K562 (cell line): ENCODE measurements around the gene SMARCB1. TPM values are rescaled to one million over a fixed set of nuclear protein-coding genes. Genes with fewer than 3 reads are reported as not detected.
A peak's percentile ranks its signal among the peaks of the same experiment; 100 is the strongest.

Source experiments
- ATAC-seq: fragments of 200-7000 bp; cut with Tn5 transposase; 3 replicates; pipeline ENCODE4 v1.9.1; 2020; ENCODE audit warnings: moderate library complexity
- BruUV-seq: library from RNA; stranded (reverse); fragments of 400-500 nt; replicated peaks from 2 replicates; lab custom pipeline; 2021; lab: Mats Ljungman, UMichigan
- CTCF ChIA-PET: fragments of 300-600 bp; formaldehyde crosslinking; extraction: SDS; loops from one replicate; lab custom pipeline; 2021; ENCODE audit warnings: low intra/inter-chr PET ratio; lab: Yijun Ruan, JAX
- POLR2A ChIA-PET: fragments of 300-600, 350-650 bp; sonication (Branson Sonifier 250); formaldehyde crosslinking; extraction: SDS; loops from one replicate; lab custom pipeline; 2021; ENCODE audit warnings: antibody characterized with exemption, inconsistent platforms; lab: Yijun Ruan, JAX
- DNase-seq, 4 experiments: peaks; one replicate each; pipeline versions ENCODE4 v3.0.0 to v3.0.0-alpha.2; 2011 to 2018; ENCODE audit warnings: low spot score in 3 of 4, mixed read lengths in 3 of 4; ENCODE audit errors: extremely low read depth in 1 of 4
- FAIRE-seq: peaks from 2 replicates; lab custom pipeline; 2011; peaks lifted over from hg19 to GRCh38; lab: Jason Lieb, UNC
- H2AFZ ChIP-seq: 2 replicates; pipeline ENCODE4 v1.6.0; 2011; ENCODE audit warnings: low read depth, low read length, control low read depth, inconsistent platforms
- H3K27ac ChIP-seq: fragments of 200-600 bp; 3 replicates; pipeline ENCODE4 v1.8.0; 2011; ENCODE audit warnings: low read depth, mild to moderate bottlenecking, control low read depth, inconsistent platforms, low read length, moderate library complexity, mixed read lengths; ENCODE audit errors: extremely low read depth
- H3K27me3 ChIP-seq, 2 experiments: fragments of 300-600 bp in 1 of 2; 2 replicates in 1 of 2; 3 replicates in 1 of 2; pipeline versions ENCODE4 v1.6.0 to v1.8.0; 2011; ENCODE audit warnings: inconsistent platforms in 2 of 2, low read length in 2 of 2, mild to moderate bottlenecking in 1 of 2, mixed read lengths in 1 of 2, moderate library complexity in 1 of 2; ENCODE audit not compliant: control insufficient read depth in 2 of 2, insufficient read depth in 2 of 2
- H3K36me3 ChIP-seq: fragments of 300-600 bp; 3 replicates; pipeline ENCODE4 v1.8.0; 2011; ENCODE audit warnings: mild to moderate bottlenecking, low read length, inconsistent platforms; ENCODE audit not compliant: control insufficient read depth, insufficient read depth
- H3K4me1 ChIP-seq, 2 experiments: fragments of 200-600 bp in 1 of 2; replicated peaks in 1 of 2; 2 replicates in 1 of 2; 3 replicates in 1 of 2; pipeline versions ENCODE4 v1.5.1 to v1.8.0; 2011; ENCODE audit warnings: inconsistent platforms in 2 of 2, low read length in 2 of 2, mild to moderate bottlenecking in 1 of 2, mixed read lengths in 1 of 2, moderate library complexity in 1 of 2; ENCODE audit not compliant: control insufficient read depth in 2 of 2, insufficient read depth in 2 of 2
- H3K4me2 ChIP-seq: 2 replicates; pipeline ENCODE4 v1.6.1; 2011; ENCODE audit warnings: low read length, control low read depth, inconsistent platforms, mixed read lengths; ENCODE audit not compliant: insufficient read depth
- H3K4me3 ChIP-seq: fragments of 200-600 bp; sonication (generic), shearing (Covaris generic); 2 replicates; pipeline ENCODE4 v1.5.1; 2016; ENCODE audit warnings: control low read depth, inconsistent platforms
- H3K79me2 ChIP-seq: fragments of 200-600 bp; 3 replicates; pipeline ENCODE4 v1.8.0; 2011; ENCODE audit warnings: low read length, inconsistent platforms; ENCODE audit not compliant: control insufficient read depth, insufficient read depth
- H3K9ac ChIP-seq, 2 experiments: 2 replicates each; pipeline versions ENCODE4 v1.6.0 to v1.6.1; 2011; ENCODE audit warnings: low read depth in 2 of 2, low read length in 2 of 2, control low read depth in 1 of 2, inconsistent platforms in 1 of 2, mild to moderate bottlenecking in 1 of 2, mixed read lengths in 1 of 2; ENCODE audit not compliant: insufficient read depth in 1 of 2
- H3K9me1 ChIP-seq: one replicate; pipeline ENCODE4 v1.6.0; 2011; ENCODE audit warnings: inconsistent platforms, mild to moderate bottlenecking, low read length, moderate library complexity; ENCODE audit not compliant: control insufficient read depth, insufficient read depth
- H3K9me3 ChIP-seq: replicated peaks from 2 replicates; pipeline ENCODE4 v1.5.1; 2011; ENCODE audit warnings: low read depth, low read length, inconsistent platforms; ENCODE audit not compliant: control insufficient read depth, insufficient read depth
- H4K20me1 ChIP-seq: replicated peaks from 2 replicates; pipeline ENCODE4 v1.6.1; 2011; ENCODE audit warnings: low read length, inconsistent platforms, mixed read lengths; ENCODE audit not compliant: control insufficient read depth, insufficient read depth
- CXXC5 ChIP-seq: fragments of 250-450 bp; sonication (Bioruptor Pico); IDR thresholded peaks from 2 replicates; pipeline ENCODE4 v1.8.0; 2022; ENCODE audit warnings: inconsistent platforms, mild to moderate bottlenecking, moderate library complexity
- ETV1 ChIP-seq: fragments of 450-650 bp; conservative IDR thresholded peaks from 2 replicates; pipeline ENCODE4 v1.6.1; 2016; ENCODE audit warnings: missing genetic modification characterization, control low read depth, low read depth, missing compliant biosample characterization
- HNRNPL ChIP-seq: fragments of 200-400 bp; formaldehyde crosslinking; IDR thresholded peaks from 2 replicates; pipeline ENCODE4 v1.6.1; 2017; ENCODE audit warnings: low read depth, mild to moderate bottlenecking, low read length
- L3MBTL2 ChIP-seq: fragments of 450-650 bp; IDR thresholded peaks from 2 replicates; pipeline ENCODE4 v1.6.1; 2016; ENCODE audit warnings: mild to moderate bottlenecking, moderate library complexity
- NFIC ChIP-seq: fragments of 450-650 bp; IDR thresholded peaks from 2 replicates; pipeline ENCODE4 v1.6.1; 2017; ENCODE audit warnings: mild to moderate bottlenecking, inconsistent platforms
- NRF1 ChIP-seq, 2 experiments: fragments of 450-650 bp; IDR thresholded peaks in 1 of 2; conservative IDR thresholded peaks in 1 of 2; 2 replicates each; pipeline ENCODE4 v1.6.1; 2014; ENCODE audit warnings: mild to moderate bottlenecking in 2 of 2
- PCBP1 ChIP-seq: fragments of 200-400 bp; formaldehyde crosslinking; IDR thresholded peaks from 2 replicates; pipeline ENCODE4 v1.6.1; 2018; ENCODE audit warnings: mild to moderate bottlenecking, low read depth, low read length; ENCODE audit not compliant: poor library complexity, severe bottlenecking
- PML ChIP-seq: IDR thresholded peaks from 2 replicates; pipeline ENCODE4 v1.6.1; 2012; ENCODE audit warnings: low read length, inconsistent platforms
- POLR3A ChIP-seq: IDR thresholded peaks from 2 replicates; pipeline ENCODE4 v1.6.1; 2011; ENCODE audit warnings: borderline replicate concordance, mild to moderate bottlenecking, moderate library complexity; ENCODE audit not compliant: insufficient read length, insufficient read depth; ENCODE audit errors: extremely low read depth
- RBFOX2 ChIP-seq: fragments of 200-400 bp; formaldehyde crosslinking; IDR thresholded peaks from 2 replicates; pipeline ENCODE4 v1.6.1; 2017; ENCODE audit warnings: low read depth, mild to moderate bottlenecking, low read length, moderate library complexity
- YY1 ChIP-seq, 3 experiments: IDR thresholded peaks; 2 replicates each; pipeline ENCODE4 v1.6.1; 2011; ENCODE audit warnings: low read length in 2 of 3, mild to moderate bottlenecking in 2 of 3, moderate library complexity in 2 of 3, borderline replicate concordance in 1 of 3, control low read depth in 1 of 3, low read depth in 1 of 3; ENCODE audit not compliant: insufficient read depth in 3 of 3, insufficient replicate concordance in 2 of 3, control insufficient read depth in 1 of 3, insufficient read length in 1 of 3; ENCODE audit errors: extremely low read depth in 1 of 3
- ZBTB7A ChIP-seq: IDR thresholded peaks from 2 replicates; pipeline ENCODE4 v1.6.1; 2011; ENCODE audit warnings: low read depth, mild to moderate bottlenecking, low read length, moderate library complexity, borderline replicate concordance; ENCODE audit not compliant: control insufficient read depth
- WGBS: fragments of 100-300 bp; shearing (Covaris generic); methylation state at CpG from one replicate; pipeline ENCODE4 v1.1.6; 2016; ENCODE audit warnings: low coverage, mixed read lengths; ENCODE audit not compliant: insufficient coverage; ENCODE audit errors: missing lambda C conversion rate; 5-methylcytosine and 5-hydroxymethylcytosine counted together
- in situ Hi-C: fragments of 300-500 bp; cut with MboI; formaldehyde crosslinking; loops from 4 replicates; pipeline ENCODE4 v1.15.0; 2018; ENCODE audit warnings: inconsistent platforms, mixed read lengths
- intact Hi-C: fragments of 100-400 bp; cut with micrococcal nuclease; formaldehyde crosslinking; loops from 2 replicates; pipeline ENCODE4 v1.14.2; 2022
- polyA plus RNA-seq, 8 experiments: library from polyadenylated mRNA; depleted of rRNA in 4 of 8; stranded (reverse) in 5 of 8; unstranded in 3 of 8; fragments of >200 nt; fragmentation: Nextera tagmentation in 2 of 8; fragmentation: Illumina TruSeq in 1 of 8; extraction: Ambion mirVana in 2 of 8; extraction: Trizol in 1 of 8; gene quantifications; 2 replicates each; pipeline versions ENCODE4 v1.2.1 to v1.2.3, GENCODE V29; 2011 to 2014; ENCODE audit warnings: inconsistent platforms in 1 of 8, missing spikeins in 1 of 8
- total RNA-seq, 7 experiments: library from RNA; depleted of rRNA in 6 of 7; stranded (reverse); fragments of >200 nt in 6 of 7; fragmentation: Illumina TruSeq in 2 of 7; extraction: Trizol in 2 of 7; gene quantifications; 2 replicates each; pipeline versions ENCODE4 v1.2.1 to v1.2.3, GENCODE V29; 2011 to 2021; ENCODE audit warnings: low replicate concordance in 1 of 7
- TF ChIP-seq, protein P1 (sequence below): fragments of 450-650 bp; formaldehyde crosslinking; IDR thresholded peaks from 2 replicates; pipeline ENCODE4 v1.4.0; 2022; ENCODE audit warnings: missing genetic modification characterization
- TF ChIP-seq, protein P2 (sequence below): sonication (generic); formaldehyde crosslinking; IDR thresholded peaks from 2 replicates; pipeline ENCODE4 v1.9.0; 2022; ENCODE audit warnings: mild to moderate bottlenecking, missing genetic modification reagents

The SMARCB1 gene
- total and polyA plus RNA-seq, 9 of the 15 experiments (the other 6 are each of a cell fraction or from before 2014, with no cell fraction given), result 1.2 to 113 (median 65.4) TPM

DNA sequence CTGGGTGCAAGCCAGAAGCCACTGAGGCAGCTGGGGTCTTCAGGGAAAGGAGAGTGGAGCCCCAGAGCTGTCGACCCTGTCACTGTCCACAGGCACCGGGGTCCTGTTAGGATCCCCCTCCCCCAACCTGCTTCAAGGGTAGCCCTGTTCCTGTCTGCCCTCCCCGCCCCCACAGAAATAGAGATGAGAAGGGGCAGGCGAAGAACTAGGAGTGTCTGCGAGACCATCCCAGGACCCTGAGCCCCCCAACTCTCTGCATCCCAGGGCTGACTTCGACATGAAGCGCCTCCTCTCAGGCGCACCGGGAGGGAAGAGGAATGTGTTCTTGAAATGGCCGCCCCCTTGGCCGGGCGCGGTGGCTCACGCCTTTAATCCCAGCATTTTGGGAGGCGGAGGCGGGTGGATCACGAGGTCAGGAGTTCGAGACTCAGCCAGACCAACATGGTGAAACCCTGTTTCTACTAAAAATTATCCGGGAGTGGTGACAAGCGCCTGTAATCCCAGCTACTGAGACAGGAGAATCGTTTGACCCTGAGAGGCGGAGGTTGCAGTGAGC is 35.2 kb upstream of the SMARCB1 start:
- Histone ChIP-seq H3K27ac (peak overlapping the region; percentile 89), H2AFZ (peak overlapping the region; percentile 91), H3K4me1 (peaks cover 11 to 28% of the 10 kb centered on the region in 2 experiments), H3K36me3 (no peaks in the 10 kb centered on the region), H3K4me3 (peak overlapping the region; percentile 73), H3K4me2 (peak overlapping the region; percentile 89), H3K9me1 (peaks cover 3% of the 10 kb centered on the region), H3K9ac (peak overlapping the region; percentile 89 to 95), H3K27me3 (no peaks in the 10 kb centered on the region), H3K9me3 (no peaks in the 10 kb centered on the region), H3K79me2 (peaks cover 14% of the 10 kb centered on the region; the same call in 2 of the 3 replicates), H4K20me1 (no peaks in the 10 kb centered on the region)
- intact Hi-C loops (no loop called here), in situ Hi-C loops (no loop called here)
- ATAC-seq, result peak; percentile 54
- FAIRE-seq, result peak; percentile 64
- peak in 3 of 4 experiments; percentile 30 to 52 (median 49) for DNase-seq
- BruUV-seq, result no TSS peak
- ChIA-PET POLR2A (interaction anchor here (1.0 kb wide), 3 partner anchors 9 to 131 kb away, joined by 3 to 4 read pairs (median 3); no protein-coding TSS in a partner anchor), CTCF (no interaction called here)
- 12% methylated on average over 10 of the region's 22 CpGs for WGBS
- TF ChIP-seq PML (peak; percentile 8; the same call in 1 of the 2 replicates), CXXC5 (CRISPR knock-in tag) (no peak), NRF1 (conservative IDR thresholded peaks at IDR 0.05 in 1 of 2, IDR thresholded peaks at IDR 0.05 in 1 of 2) (0 out of 4 replicates have a peak, but pooled peaks of 1 of the 2 experiments have one; percentile 4), ETV1 (0 out of 2 replicates have a peak, but pooled peaks have one; percentile 29), POLR3A (peak; percentile 72), HNRNPL (0 out of 2 replicates have a peak, but pooled peaks have one; percentile 11), ZBTB7A (peak; percentile 64; the same call in 1 of the 2 replicates), L3MBTL2 (0 out of 2 replicates have a peak, but pooled peaks have one; percentile 8), PCBP1 (peak; percentile 4), RBFOX2 (peak; percentile 2; the same call in 1 of the 2 replicates), YY1 (IDR thresholded peaks at IDR 0.05; ENCODE audit: borderline replicate concordance in 1 of 3, control insufficient read depth in 1 of 3, extremely low read depth in 1 of 3, insufficient read depth in 3 of 3, insufficient read length in 1 of 3, insufficient replicate concordance in 2 of 3, low read depth in 1 of 3, low read length in 2 of 3) (peak in 2 of 3 experiments; percentile 47 to 81), NFIC (no peak)
- TF ChIP-seq, protein P1, sequence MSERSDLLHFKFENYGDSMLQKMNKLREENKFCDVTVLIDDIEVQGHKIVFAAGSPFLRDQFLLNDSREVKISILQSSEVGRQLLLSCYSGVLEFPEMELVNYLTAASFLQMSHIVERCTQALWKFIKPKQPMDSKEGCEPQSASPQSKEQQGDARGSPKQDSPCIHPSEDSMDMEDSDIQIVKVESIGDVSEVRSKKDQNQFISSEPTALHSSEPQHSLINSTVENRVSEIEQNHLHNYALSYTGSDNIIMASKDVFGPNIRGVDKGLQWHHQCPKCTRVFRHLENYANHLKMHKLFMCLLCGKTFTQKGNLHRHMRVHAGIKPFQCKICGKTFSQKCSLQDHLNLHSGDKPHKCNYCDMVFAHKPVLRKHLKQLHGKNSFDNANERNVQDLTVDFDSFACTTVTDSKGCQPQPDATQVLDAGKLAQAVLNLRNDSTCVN, result no peak
- TF ChIP-seq, protein P2, sequence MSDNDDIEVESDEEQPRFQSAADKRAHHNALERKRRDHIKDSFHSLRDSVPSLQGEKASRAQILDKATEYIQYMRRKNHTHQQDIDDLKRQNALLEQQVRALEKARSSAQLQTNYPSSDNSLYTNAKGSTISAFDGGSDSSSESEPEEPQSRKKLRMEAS, result peak; percentile 17
